ENCODE results near the gene FAM169A. TPM values are rescaled to one million over a fixed set of nuclear protein-coding genes. Genes with fewer than 3 reads are reported as not detected.

FAM169A gene
- total and polyA plus RNA-seq, 10 of the 15 experiments (the other 5 are each of a cell fraction or from before 2014, with no cell fraction given), result 0.37 to 15.4 (median 4.7) TPM

Small RNA genes within 50 kb of the gene (small RNA-seq; reads per million reads assigned to genes)
- gene RF00561, result not detected

Other genes starting within 250 kb of the FAM169A start
- gene ENC1, start 225.7 kb downstream of the FAM169A start, total RNA-seq (2014; rRNA removed), result 46.9 and 55.5 TPM in 2 replicates
- gene ENC1, start 225.7 kb downstream of the FAM169A start, total RNA-seq (2014; rRNA removed; fragmentation: Illumina TruSeq; extraction: Trizol), result 23.2 and 24.6 TPM in 2 replicates
- gene ENC1, start 225.7 kb downstream of the FAM169A start, total RNA-seq (2021), result 46.8 and 53.5 TPM in 2 replicates
- 53.6 and 54.7 TPM in 2 replicates for gene ENC1, start 225.7 kb downstream of the FAM169A start, polyA plus RNA-seq (2011; rRNA removed)
- 31.7 and 33.6 TPM in 2 replicates for gene ENC1, start 225.7 kb downstream of the FAM169A start, polyA plus RNA-seq (2014; fragmentation: Illumina TruSeq; extraction: Trizol)
- gene ENC1, start 225.7 kb downstream of the FAM169A start, polyA plus RNA-seq (2014; fragmentation: Nextera tagmentation; extraction: Ambion mirVana), result 1 to 10 TPM; 8.2 to 8.5 TPM
- 27.8 and 46.8 TPM in 2 replicates for gene ENC1, start 225.7 kb downstream of the FAM169A start, polyA plus RNA-seq (2014; rRNA removed)
- 10 to 100 TPM; 32.4 to 36.3 TPM for gene ENC1, start 225.7 kb downstream of the FAM169A start, polyA plus RNA-seq (2016; fragmentation: Nextera tagmentation; extraction: Ambion mirVana)
- 36.9 and 50.1 TPM in 2 replicates for gene HEXB, start 181.2 kb downstream of the FAM169A start, total RNA-seq (2014; rRNA removed)
- 56.8 and 56.9 TPM in 2 replicates for gene HEXB, start 181.2 kb downstream of the FAM169A start, total RNA-seq (2014; rRNA removed; fragmentation: Illumina TruSeq; extraction: Trizol)
- gene HEXB, start 181.2 kb downstream of the FAM169A start, total RNA-seq (2021), result 37.3 and 43.6 TPM in 2 replicates
- 76.0 and 109 TPM in 2 replicates for gene HEXB, start 181.2 kb downstream of the FAM169A start, polyA plus RNA-seq (2011; rRNA removed)
- 40.0 and 46.3 TPM in 2 replicates for gene HEXB, start 181.2 kb downstream of the FAM169A start, polyA plus RNA-seq (2014; fragmentation: Illumina TruSeq; extraction: Trizol)
- 10 to 100 TPM; 13.5 to 43.4 TPM for gene HEXB, start 181.2 kb downstream of the FAM169A start, polyA plus RNA-seq (2014; fragmentation: Nextera tagmentation; extraction: Ambion mirVana)
- 41.8 and 47.1 TPM in 2 replicates for gene HEXB, start 181.2 kb downstream of the FAM169A start, polyA plus RNA-seq (2014; rRNA removed)
- 10 to 100 TPM; 44.7 to 46.6 TPM for gene HEXB, start 181.2 kb downstream of the FAM169A start, polyA plus RNA-seq (2016; fragmentation: Nextera tagmentation; extraction: Ambion mirVana)
- gene GFM2, start 99.3 kb downstream of the FAM169A start, total RNA-seq (2014; rRNA removed), result 32.2 and 37.4 TPM in 2 replicates
- gene GFM2, start 99.3 kb downstream of the FAM169A start, total RNA-seq (2014; rRNA removed; fragmentation: Illumina TruSeq; extraction: Trizol), result 31.1 and 33.2 TPM in 2 replicates
- gene GFM2, start 99.3 kb downstream of the FAM169A start, total RNA-seq (2021), result 22.1 and 24.3 TPM in 2 replicates
- 51.3 and 73.2 TPM in 2 replicates for gene GFM2, start 99.3 kb downstream of the FAM169A start, polyA plus RNA-seq (2011; rRNA removed)
- 30.2 and 38.1 TPM in 2 replicates for gene GFM2, start 99.3 kb downstream of the FAM169A start, polyA plus RNA-seq (2014; fragmentation: Illumina TruSeq; extraction: Trizol)
- 10 to 100 TPM; 19.9 to 26.0 TPM for gene GFM2, start 99.3 kb downstream of the FAM169A start, polyA plus RNA-seq (2014; fragmentation: Nextera tagmentation; extraction: Ambion mirVana)
- gene GFM2, start 99.3 kb downstream of the FAM169A start, polyA plus RNA-seq (2014; rRNA removed), result 29.6 and 33.2 TPM in 2 replicates
- gene GFM2, start 99.3 kb downstream of the FAM169A start, polyA plus RNA-seq (2016; fragmentation: Nextera tagmentation; extraction: Ambion mirVana), result 10 to 100 TPM; 39.5 to 41.9 TPM
- gene NSA2, start 99.1 kb downstream of the FAM169A start, total RNA-seq (2014; rRNA removed), result 98.4 and 128 TPM in 2 replicates
- 267 and 268 TPM in 2 replicates for gene NSA2, start 99.1 kb downstream of the FAM169A start, total RNA-seq (2014; rRNA removed; fragmentation: Illumina TruSeq; extraction: Trizol)
- gene NSA2, start 99.1 kb downstream of the FAM169A start, total RNA-seq (2021), result 92.4 and 98.3 TPM in 2 replicates
- gene NSA2, start 99.1 kb downstream of the FAM169A start, polyA plus RNA-seq (2011; rRNA removed), result 141 and 274 TPM in 2 replicates
- gene NSA2, start 99.1 kb downstream of the FAM169A start, polyA plus RNA-seq (2014; fragmentation: Illumina TruSeq; extraction: Trizol), result 317 and 397 TPM in 2 replicates
- 10 to 100 TPM; 77.8 to 98.2 TPM for gene NSA2, start 99.1 kb downstream of the FAM169A start, polyA plus RNA-seq (2014; fragmentation: Nextera tagmentation; extraction: Ambion mirVana)
- 145 and 190 TPM in 2 replicates for gene NSA2, start 99.1 kb downstream of the FAM169A start, polyA plus RNA-seq (2014; rRNA removed)
- gene NSA2, start 99.1 kb downstream of the FAM169A start, polyA plus RNA-seq (2016; fragmentation: Nextera tagmentation; extraction: Ambion mirVana), result 100 to 1,000 TPM; 146 to 159 TPM
- not detected in 2 replicates for gene GCNT4, start 186.2 kb upstream of the FAM169A start, total RNA-seq (2014; rRNA removed)
- gene GCNT4, start 186.2 kb upstream of the FAM169A start, total RNA-seq (2014; rRNA removed; fragmentation: Illumina TruSeq; extraction: Trizol), result not detected in 2 replicates
- gene GCNT4, start 186.2 kb upstream of the FAM169A start, total RNA-seq (2021), result 0.03 TPM in 1 of 2 replicates, not detected in the other
- not detected in 2 replicates for gene GCNT4, start 186.2 kb upstream of the FAM169A start, polyA plus RNA-seq (2011; rRNA removed)
- gene GCNT4, start 186.2 kb upstream of the FAM169A start, polyA plus RNA-seq (2014; fragmentation: Illumina TruSeq; extraction: Trizol), result not detected in 2 replicates
- gene GCNT4, start 186.2 kb upstream of the FAM169A start, polyA plus RNA-seq (2014; fragmentation: Nextera tagmentation; extraction: Ambion mirVana), result not detected
- not detected in 2 replicates for gene GCNT4, start 186.2 kb upstream of the FAM169A start, polyA plus RNA-seq (2014; rRNA removed)
- under 1 TPM in 1 of 2 experiments, not detected in 1; 0.04 TPM for gene GCNT4, start 186.2 kb upstream of the FAM169A start, polyA plus RNA-seq (2016; fragmentation: Nextera tagmentation; extraction: Ambion mirVana)